HCT116 (cell line): ENCODE data around the gene OSGIN1. TPM values are rescaled to one million over a fixed set of nuclear protein-coding genes. Genes with fewer than 3 reads are reported as not detected.

Experiments
- ATAC-seq: fragments of 200-7000 bp; cut with Tn5 transposase; 2 replicates; pipeline ENCODE4 v1.9.1; 2020; ENCODE audit warnings: mild to moderate bottlenecking, moderate library complexity
- BruUV-seq: library from RNA; stranded (reverse); fragments of 400-500 nt; replicated peaks from 2 replicates; lab custom pipeline; 2021; lab: Mats Ljungman, UMichigan
- CTCF ChIA-PET: fragments of 300-600 bp; sonication (Branson Sonifier 250); formaldehyde crosslinking; loops from one replicate; lab custom pipeline; 2021; ENCODE audit warnings: antibody characterized with exemption; lab: Charles Lee
- POLR2A ChIA-PET: fragments of 300-600, 350-600 bp; sonication (Branson Sonifier 250); formaldehyde crosslinking; loops from one replicate; lab custom pipeline; 2021; ENCODE audit warnings: antibody characterized with exemption; lab: Charles Lee
- RAD21 ChIA-PET, 2 experiments: fragments of 300-600 bp; sonication (Branson Sonifier 250); formaldehyde crosslinking; loops; one replicate each; lab custom pipeline; 2023; ENCODE audit warnings: low total read pairs in 2 of 2; ENCODE audit not compliant: uncharacterized antibody in 2 of 2, unreplicated experiment in 2 of 2, low non-redundant PET in 1 of 2; lab: Charles Lee
- DNase-seq: peaks from one replicate; pipeline ENCODE4 v3.0.0-alpha.2; 2010; ENCODE audit warnings: low read depth, low spot score
- H2AFZ ChIP-seq: fragments of 200-600 bp; shearing (Covaris generic), sonication (generic); 2 replicates; pipeline ENCODE4 v1.6.1; 2017; ENCODE audit warnings: low read depth, mixed run types, mixed read lengths, antibody characterized with exemption, low read length; ENCODE audit not compliant: poor library complexity, severe bottlenecking
- H3K27ac ChIP-seq: 2 replicates; pipeline ENCODE4 v1.5.1; 2012; ENCODE audit warnings: low read depth, low read length
- H3K27me3 ChIP-seq: fragments of 200-600 bp; sonication (generic); 2 replicates; pipeline ENCODE4 v1.6.1; 2016; ENCODE audit warnings: mixed run types, low read length, mixed read lengths; ENCODE audit not compliant: insufficient read depth
- H3K36me3 ChIP-seq, 2 experiments: fragments of 200-500 bp in 1 of 2; fragments of 200-600 bp in 1 of 2; sonication (Bioruptor generic) in 1 of 2; sonication (generic) in 1 of 2; 2 replicates each; pipeline versions ENCODE4 v1.5.1 to v1.6.1; 2014 to 2016; ENCODE audit warnings: low read length in 2 of 2, inconsistent platforms in 1 of 2, mixed read lengths in 1 of 2, mixed run types in 1 of 2; ENCODE audit not compliant: insufficient read depth in 2 of 2, control insufficient read depth in 1 of 2
- H3K4me1 ChIP-seq, 2 experiments: fragments of 200-600 bp in 1 of 2; sonication (generic) in 1 of 2; 2 replicates each; pipeline versions ENCODE4 v1.5.1 to v1.6.1; 2012 to 2017; ENCODE audit warnings: low read length in 2 of 2, inconsistent platforms in 1 of 2, mild to moderate bottlenecking in 1 of 2, mixed read lengths in 1 of 2, mixed run types in 1 of 2, moderate library complexity in 1 of 2; ENCODE audit not compliant: insufficient read depth in 2 of 2, control insufficient read depth in 1 of 2
- H3K4me2 ChIP-seq: fragments of 200-600 bp; sonication (generic); 2 replicates; pipeline ENCODE4 v1.6.1; 2017; ENCODE audit warnings: mixed run types, low read length, mixed read lengths
- H3K4me3 ChIP-seq, 2 experiments: fragments of 200-600 bp in 1 of 2; sonication (generic) in 1 of 2; replicated peaks in 1 of 2; 2 replicates each; pipeline ENCODE4 v1.5.1; 2011 to 2016; ENCODE audit warnings: low read length in 2 of 2, control low read depth in 1 of 2, low read depth in 1 of 2, mild to moderate bottlenecking in 1 of 2, mixed read lengths in 1 of 2, mixed run types in 1 of 2
- H3K79me2 ChIP-seq: fragments of 200-600 bp; sonication (generic); 2 replicates; pipeline ENCODE4 v1.6.1; 2017; ENCODE audit warnings: mild to moderate bottlenecking, mixed run types, low read length, moderate library complexity, mixed read lengths; ENCODE audit not compliant: insufficient read depth
- H3K9ac ChIP-seq: fragments of 200-600 bp; sonication (generic); 2 replicates; pipeline ENCODE4 v1.6.1; 2016; ENCODE audit warnings: low read length, mixed read lengths
- H3K9me2 ChIP-seq: fragments of 200-600 bp; sonication (generic), shearing (Covaris generic); 2 replicates; pipeline ENCODE4 v1.6.1; 2017; ENCODE audit warnings: mixed run types, mild to moderate bottlenecking, moderate library complexity; ENCODE audit not compliant: insufficient read depth
- H3K9me3 ChIP-seq, 2 experiments: fragments of 200-500 bp in 1 of 2; fragments of 200-600 bp in 1 of 2; sonication (Bioruptor generic) in 1 of 2; sonication (generic) in 1 of 2; 2 replicates each; pipeline ENCODE4 v1.6.1; 2014 to 2017; ENCODE audit warnings: low read length in 2 of 2, mixed read lengths in 2 of 2, inconsistent platforms in 1 of 2, low read depth in 1 of 2, mild to moderate bottlenecking in 1 of 2, mixed run types in 1 of 2, moderate library complexity in 1 of 2; ENCODE audit not compliant: control insufficient read depth in 1 of 2, insufficient read depth in 1 of 2
- H4K20me1 ChIP-seq: fragments of 200-600 bp; sonication (generic), shearing (Covaris generic); 2 replicates; pipeline ENCODE4 v1.6.1; 2017; ENCODE audit warnings: mixed run types, mild to moderate bottlenecking, moderate library complexity; ENCODE audit not compliant: insufficient read depth
- CBX3 ChIP-seq: IDR thresholded peaks from 2 replicates; pipeline ENCODE4 v1.6.1; 2012; ENCODE audit warnings: low read depth
- CEBPB ChIP-seq: IDR thresholded peaks from 2 replicates; pipeline ENCODE4 v1.6.1; 2012; ENCODE audit warnings: low read depth
- CTCF ChIP-seq, 3 experiments: fragments of 200-600 bp in 1 of 3; sonication (generic) in 1 of 3; IDR thresholded peaks in 2 of 3; conservative IDR thresholded peaks in 1 of 3; 2 replicates each; pipeline ENCODE4 v1.5.1; 2012 to 2017; ENCODE audit warnings: low read depth in 2 of 3, low read length in 2 of 3, antibody characterized with exemption in 1 of 3, borderline replicate concordance in 1 of 3, control low read depth in 1 of 3, mild to moderate bottlenecking in 1 of 3, mixed read lengths in 1 of 3, mixed run types in 1 of 3, moderate library complexity in 1 of 3; ENCODE audit not compliant: insufficient read depth in 1 of 3
- EGR1 ChIP-seq: IDR thresholded peaks from 2 replicates; pipeline ENCODE4 v1.6.1; 2012; ENCODE audit warnings: low read depth
- ELF1 ChIP-seq: IDR thresholded peaks from 2 replicates; pipeline ENCODE4 v1.6.1; 2012; ENCODE audit warnings: low read depth, borderline replicate concordance
- JUND ChIP-seq: IDR thresholded peaks from 2 replicates; pipeline ENCODE4 v1.6.1; 2012
- POLR2A ChIP-seq: IDR thresholded peaks from 2 replicates; pipeline ENCODE4 v1.7.0; 2011; ENCODE audit warnings: borderline replicate concordance; ENCODE audit not compliant: insufficient read depth, insufficient read length; ENCODE audit errors: extremely low read depth
- REST ChIP-seq: IDR thresholded peaks from 2 replicates; pipeline ENCODE4 v1.6.1; 2012; ENCODE audit warnings: low read depth
- SIN3A ChIP-seq: IDR thresholded peaks from 2 replicates; pipeline ENCODE4 v1.6.1; 2012; ENCODE audit warnings: low read depth
- SP1 ChIP-seq: IDR thresholded peaks from 2 replicates; pipeline ENCODE4 v1.6.1; 2012; ENCODE audit warnings: low read depth
- TCF7L2 ChIP-seq: IDR thresholded peaks from 2 replicates; pipeline ENCODE4 v1.7.0; 2011; ENCODE audit warnings: borderline replicate concordance, inconsistent platforms; ENCODE audit not compliant: insufficient read depth, insufficient read length; ENCODE audit errors: extremely low read depth
- YY1 ChIP-seq: IDR thresholded peaks from 2 replicates; pipeline ENCODE4 v1.6.1; 2011; ENCODE audit warnings: low read length, low read depth, moderate library complexity, mild to moderate bottlenecking; ENCODE audit not compliant: insufficient replicate concordance; ENCODE audit errors: extremely low read depth
- ZBTB33 ChIP-seq: IDR thresholded peaks from 2 replicates; pipeline ENCODE4 v1.6.1; 2011; ENCODE audit warnings: mild to moderate bottlenecking, low read length, moderate library complexity; ENCODE audit not compliant: insufficient replicate concordance; ENCODE audit errors: extremely low read depth
- ZFX ChIP-seq: fragments of 450-650 bp; IDR thresholded peaks from 2 replicates; pipeline ENCODE4 v1.6.1; 2017
- intact Hi-C: fragments of 100-400 bp; cut with micrococcal nuclease; formaldehyde crosslinking; loops from 2 replicates; pipeline ENCODE4 v1.10.0; 2022
- total RNA-seq: library from RNA; stranded (reverse); gene quantifications from one replicate; pipeline ENCODE4 v1.2.1, GENCODE V29; 2021; ENCODE audit not compliant: unreplicated experiment

OSGIN1 gene
- total RNA-seq, 1 experiment from 2014 or later, result 19.8 TPM

GRCh38 chr16:83943516-83944050 lies 9.5 kb upstream of the OSGIN1 start:
- Histone ChIP-seq H3K4me3 (no peak overlapping the region), H3K27ac (no peak overlapping the region), H2AFZ (no peak overlapping the region), H3K9ac (no peak overlapping the region), H3K79me2 (no peaks in the 10 kb centered on the region), H3K9me2 (no peaks in the 10 kb centered on the region), H3K27me3 (no peaks in the 10 kb centered on the region), H3K9me3 (no peaks in the 10 kb centered on the region), H4K20me1 (no peaks in the 10 kb centered on the region), H3K4me1 (peaks cover 0 to 5% of the 10 kb centered on the region in 2 experiments; a peak in 1 of 4 replicates), H3K4me2 (no peak overlapping the region), H3K36me3 (no peaks in the 10 kb centered on the region)
- CTCF ChIA-PET, result no interaction called here
- intact Hi-C loops, result no loop called here
- POLR2A ChIA-PET, result no interaction called here
- BruUV-seq, result no TSS peak
- no peak for TF ChIP-seq SP1
- TF ChIP-seq POLR2A, result no peak
- no peak for TF ChIP-seq ELF1
- no peak for TF ChIP-seq EGR1
- no peak for TF ChIP-seq CTCF (IDR thresholded peaks at IDR 0.05 in 2 of 3, conservative IDR thresholded peaks at IDR 0.05 in 1 of 3; ENCODE audit: borderline replicate concordance in 1 of 3, insufficient read depth in 1 of 3, low read depth in 2 of 3, low read length in 2 of 3)
- TF ChIP-seq JUND, result no peak
- TF ChIP-seq ZBTB33, result no peak
- TF ChIP-seq CEBPB, result no peak
- TF ChIP-seq ZFX, result no peak
- no peak for TF ChIP-seq TCF7L2
- TF ChIP-seq YY1, result no peak
- TF ChIP-seq CBX3, result no peak
- no peak for TF ChIP-seq REST
- TF ChIP-seq SIN3A, result no peak
- RAD21 ChIA-PET, result interaction anchor here in 1 of 2 experiments (0.6 kb wide), 1 partner anchor 55 kb away, joined by 8 read pairs; no protein-coding TSS in a partner anchor
- ATAC-seq (no peak), DNase-seq (no peak)
